K562 (cell line): Measurements from ENCODE around the gene LCN12.

ENCODE experiments used
- ATF7 ChIP-seq: fragments of 450-650 bp; IDR thresholded peaks from 2 replicates; pipeline ENCODE4 v1.7.1; 2014; ENCODE audit warnings: mild to moderate bottlenecking, moderate library complexity
- CCAR2 ChIP-seq: fragments of 200-400 bp; formaldehyde crosslinking; IDR thresholded peaks from 2 replicates; pipeline ENCODE4 v1.6.1; 2017; ENCODE audit warnings: mild to moderate bottlenecking, low read depth, low read length
- DDX20 ChIP-seq: fragments of 450-650 bp; IDR thresholded peaks from 2 replicates; pipeline ENCODE4 v1.6.1; 2016; ENCODE audit warnings: missing genetic modification characterization, low read depth, mild to moderate bottlenecking, missing compliant biosample characterization, moderate library complexity
- GABPB1 ChIP-seq: sonication (generic); formaldehyde crosslinking; IDR thresholded peaks from 2 replicates; pipeline ENCODE4 v1.8.0; 2022; ENCODE audit warnings: mild to moderate bottlenecking, missing genetic modification reagents
- MTA2 ChIP-seq: fragments of 450-650 bp; IDR thresholded peaks from 2 replicates; pipeline ENCODE4 v1.6.1; 2016; ENCODE audit warnings: low read depth
- NR1H2 ChIP-seq: sonication (generic); formaldehyde crosslinking; IDR thresholded peaks from 2 replicates; pipeline ENCODE4 v1.4.0; 2020; ENCODE audit warnings: mild to moderate bottlenecking, missing genetic modification reagents
- POLR2A ChIP-seq: fragments of 450-650 bp; conservative IDR thresholded peaks from 2 replicates; pipeline ENCODE4 v1.6.1; 2016
- TRIM24 ChIP-seq, 2 experiments: fragments of 450-650 bp; IDR thresholded peaks; 2 replicates each; pipeline ENCODE4 v1.6.1; 2016
- ZFP36 ChIP-seq: fragments of 150-350 bp; IDR thresholded peaks from 2 replicates; pipeline ENCODE4 v1.6.1; 2018; ENCODE audit warnings: low read length, low read depth; ENCODE audit not compliant: partially characterized antibody
- ZNF407 ChIP-seq: fragments of 450-650 bp; IDR thresholded peaks from 2 replicates; pipeline ENCODE4 v1.6.1; 2016; ENCODE audit warnings: low read depth
- TF ChIP-seq, protein P1 (sequence below): sonication (generic); formaldehyde crosslinking; IDR thresholded peaks from 2 replicates; pipeline ENCODE4 v1.8.1; 2023; ENCODE audit warnings: missing genetic modification reagents, mild to moderate bottlenecking, borderline replicate concordance

GRCh38 chr9:136970361-136970760, 18.3 kb downstream of the LCN12 start:
- TF ChIP-seq MTA2 (no peak), ZFP36 (no peak), GABPB1 (CRISPR knock-in tag) (no peak), POLR2A (no peak), DDX20 (no peak), ZNF407 (no peak), CCAR2 (no peak), NR1H2 (CRISPR knock-in tag) (no peak), TRIM24 (IDR thresholded peaks at IDR 0.05) (no peak), ATF7 (no peak)
- TF ChIP-seq, protein P1, sequence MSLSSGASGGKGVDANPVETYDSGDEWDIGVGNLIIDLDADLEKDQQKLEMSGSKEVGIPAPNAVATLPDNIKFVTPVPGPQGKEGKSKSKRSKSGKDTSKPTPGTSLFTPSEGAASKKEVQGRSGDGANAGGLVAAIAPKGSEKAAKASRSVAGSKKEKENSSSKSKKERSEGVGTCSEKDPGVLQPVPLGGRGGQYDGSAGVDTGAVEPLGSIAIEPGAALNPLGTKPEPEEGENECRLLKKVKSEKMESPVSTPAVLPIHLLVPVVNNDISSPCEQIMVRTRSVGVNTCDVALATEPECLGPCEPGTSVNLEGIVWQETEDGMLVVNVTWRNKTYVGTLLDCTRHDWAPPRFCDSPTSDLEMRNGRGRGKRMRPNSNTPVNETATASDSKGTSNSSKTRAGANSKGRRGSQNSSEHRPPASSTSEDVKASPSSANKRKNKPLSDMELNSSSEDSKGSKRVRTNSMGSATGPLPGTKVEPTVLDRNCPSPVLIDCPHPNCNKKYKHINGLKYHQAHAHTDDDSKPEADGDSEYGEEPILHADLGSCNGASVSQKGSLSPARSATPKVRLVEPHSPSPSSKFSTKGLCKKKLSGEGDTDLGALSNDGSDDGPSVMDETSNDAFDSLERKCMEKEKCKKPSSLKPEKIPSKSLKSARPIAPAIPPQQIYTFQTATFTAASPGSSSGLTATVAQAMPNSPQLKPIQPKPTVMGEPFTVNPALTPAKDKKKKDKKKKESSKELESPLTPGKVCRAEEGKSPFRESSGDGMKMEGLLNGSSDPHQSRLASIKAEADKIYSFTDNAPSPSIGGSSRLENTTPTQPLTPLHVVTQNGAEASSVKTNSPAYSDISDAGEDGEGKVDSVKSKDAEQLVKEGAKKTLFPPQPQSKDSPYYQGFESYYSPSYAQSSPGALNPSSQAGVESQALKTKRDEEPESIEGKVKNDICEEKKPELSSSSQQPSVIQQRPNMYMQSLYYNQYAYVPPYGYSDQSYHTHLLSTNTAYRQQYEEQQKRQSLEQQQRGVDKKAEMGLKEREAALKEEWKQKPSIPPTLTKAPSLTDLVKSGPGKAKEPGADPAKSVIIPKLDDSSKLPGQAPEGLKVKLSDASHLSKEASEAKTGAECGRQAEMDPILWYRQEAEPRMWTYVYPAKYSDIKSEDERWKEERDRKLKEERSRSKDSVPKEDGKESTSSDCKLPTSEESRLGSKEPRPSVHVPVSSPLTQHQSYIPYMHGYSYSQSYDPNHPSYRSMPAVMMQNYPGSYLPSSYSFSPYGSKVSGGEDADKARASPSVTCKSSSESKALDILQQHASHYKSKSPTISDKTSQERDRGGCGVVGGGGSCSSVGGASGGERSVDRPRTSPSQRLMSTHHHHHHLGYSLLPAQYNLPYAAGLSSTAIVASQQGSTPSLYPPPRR (CRISPR knock-in tag), result no peak
